ENCODE measurements around the gene UCK2.

GRCh38 chr1:165840423-165840822, 13.0 kb downstream of the UCK2 start:
- TF ChIP-seq POLR2AphosphoS5 (IDR thresholded peaks at IDR 0.05; ENCODE audit: low read depth) (no peak), CTCF (IDR thresholded peaks at IDR 0.05; ENCODE audit: insufficient read depth, low read length) (no peak), SPI1 (IDR thresholded peaks at IDR 0.05; ENCODE audit: borderline replicate concordance, low read depth) (no peak)
